Lung (tissue), 12 donors: Measurements from ENCODE around the gene NAV2. TPM values are rescaled to one million over a fixed set of nuclear protein-coding genes. Genes with fewer than 3 reads are reported as not detected.

Experiments used
- ATAC-seq: fragments of 200-7000 bp; cut with Tn5 transposase; one replicate; pipeline ENCODE4 v1.9.1; 2020; ENCODE audit warnings: moderate number of reproducible peaks; ENCODE audit not compliant: insufficient read depth, low FRiP score
- DNase-seq, 3 donors: peaks; one replicate each; pipeline ENCODE4 v3.0.0-alpha.2; 2013 to 2017
- H3K27ac ChIP-seq, 2 donors: one replicate each; pipeline ENCODE4 v1.5.1; 2013; ENCODE audit warnings: mild to moderate bottlenecking in 2 of 2, moderate library complexity in 2 of 2, control low read depth in 1 of 2, inconsistent platforms in 1 of 2, low read depth in 1 of 2, low read length in 1 of 2
- H3K27me3 ChIP-seq, 3 donors: one replicate each; pipeline ENCODE4 v1.5.1; 2013; ENCODE audit warnings: low read length in 2 of 3; ENCODE audit not compliant: control insufficient read depth in 3 of 3, insufficient read depth in 3 of 3
- H3K36me3 ChIP-seq, 4 donors: one replicate each; pipeline ENCODE4 v1.5.1; 2013; ENCODE audit warnings: low read length in 4 of 4, mild to moderate bottlenecking in 1 of 4, moderate library complexity in 1 of 4; ENCODE audit not compliant: control insufficient read depth in 4 of 4, insufficient read depth in 4 of 4
- H3K4me1 ChIP-seq, 5 donors: one replicate each; pipeline ENCODE4 v1.5.1; 2013; ENCODE audit warnings: low read length in 5 of 5, mild to moderate bottlenecking in 2 of 5, moderate library complexity in 1 of 5; ENCODE audit not compliant: control insufficient read depth in 5 of 5, insufficient read depth in 5 of 5
- H3K4me3 ChIP-seq: one replicate; pipeline ENCODE4 v1.5.1; 2013; ENCODE audit warnings: mild to moderate bottlenecking, control low read depth, moderate library complexity
- H3K9ac ChIP-seq, 2 donors: one replicate each; pipeline ENCODE4 v1.5.1; 2013; ENCODE audit warnings: low read length in 2 of 2, control low read depth in 1 of 2; ENCODE audit not compliant: insufficient read depth in 1 of 2
- H3K9me3 ChIP-seq, 4 donors: one replicate each; pipeline ENCODE4 v1.5.1; 2013; ENCODE audit warnings: low read length in 3 of 4, mild to moderate bottlenecking in 1 of 4, moderate library complexity in 1 of 4; ENCODE audit not compliant: control insufficient read depth in 4 of 4, insufficient read depth in 3 of 4
- WGBS, 2 donors: extraction: QIAGEN DNeasy Blood & Tissue Kit; methylation state at CpG; one replicate each; pipeline ENCODE4 v1.1.7; 2013; 5-methylcytosine and 5-hydroxymethylcytosine counted together
- polyA plus RNA-seq, 2 donors: library from polyadenylated mRNA; stranded (reverse); fragments of 200-250 nt; gene quantifications; one replicate each; pipeline ENCODE4 v1.2.1, GENCODE V29; 2013
- total RNA-seq, 2 donors: library from RNA; depleted of rRNA in 1 of 2; stranded (reverse); fragments of >200 nt in 1 of 2; gene quantifications; one replicate each; pipeline ENCODE4 v1.2.1, GENCODE V29; 2014 to 2021
- TF ChIP-seq, protein P1 (sequence below): IDR thresholded peaks from 2 replicates; pipeline ENCODE4 v1.5.1; 2012; ENCODE audit warnings: mild to moderate bottlenecking; ENCODE audit errors: control extremely low read depth, extremely low read depth
- donor health status: control.
- donor health status: control.
- donor health status: Bipolar disorder and iron deficiency.
- donor health status: healthy.
- donor health status: DM: yes; HTN: yes; CAD: no.

Gene NAV2
- total and polyA plus RNA-seq, 4 donors, result 6.8 to 47.9 (median 20.2) TPM

DNA sequence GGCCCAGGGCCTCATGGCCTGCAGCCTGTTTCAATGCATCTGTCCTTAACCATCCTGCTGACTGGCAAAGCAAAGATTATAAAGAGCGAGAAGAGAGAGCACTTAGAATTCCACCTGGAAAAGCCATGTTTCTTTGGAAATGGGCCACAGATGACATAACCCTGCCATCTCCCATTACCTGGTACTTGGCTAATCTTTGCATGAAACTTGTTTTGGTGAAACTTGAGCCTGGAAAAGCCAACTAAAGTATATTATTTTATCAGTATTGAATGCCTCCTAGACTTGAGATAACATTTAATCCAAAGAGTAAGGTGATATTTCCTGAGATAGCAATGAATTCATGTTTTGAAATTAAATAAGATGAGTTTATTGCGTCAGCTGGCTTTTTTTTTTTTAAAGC is 72.6 kb downstream of the NAV2 start:
- H3K9me3 ChIP-seq, result no peaks in the 10 kb centered on the region
- DNase-seq (no peak), ATAC-seq (no peak)
- no peaks in the 10 kb centered on the region for H3K36me3 ChIP-seq
- H3K27me3 ChIP-seq, result no peaks in the 10 kb centered on the region
- TF ChIP-seq, protein P1, sequence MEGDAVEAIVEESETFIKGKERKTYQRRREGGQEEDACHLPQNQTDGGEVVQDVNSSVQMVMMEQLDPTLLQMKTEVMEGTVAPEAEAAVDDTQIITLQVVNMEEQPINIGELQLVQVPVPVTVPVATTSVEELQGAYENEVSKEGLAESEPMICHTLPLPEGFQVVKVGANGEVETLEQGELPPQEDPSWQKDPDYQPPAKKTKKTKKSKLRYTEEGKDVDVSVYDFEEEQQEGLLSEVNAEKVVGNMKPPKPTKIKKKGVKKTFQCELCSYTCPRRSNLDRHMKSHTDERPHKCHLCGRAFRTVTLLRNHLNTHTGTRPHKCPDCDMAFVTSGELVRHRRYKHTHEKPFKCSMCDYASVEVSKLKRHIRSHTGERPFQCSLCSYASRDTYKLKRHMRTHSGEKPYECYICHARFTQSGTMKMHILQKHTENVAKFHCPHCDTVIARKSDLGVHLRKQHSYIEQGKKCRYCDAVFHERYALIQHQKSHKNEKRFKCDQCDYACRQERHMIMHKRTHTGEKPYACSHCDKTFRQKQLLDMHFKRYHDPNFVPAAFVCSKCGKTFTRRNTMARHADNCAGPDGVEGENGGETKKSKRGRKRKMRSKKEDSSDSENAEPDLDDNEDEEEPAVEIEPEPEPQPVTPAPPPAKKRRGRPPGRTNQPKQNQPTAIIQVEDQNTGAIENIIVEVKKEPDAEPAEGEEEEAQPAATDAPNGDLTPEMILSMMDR, result no peak
- H3K4me1 ChIP-seq, result peaks cover 0 to 7% (median 0%) of the 10 kb centered on the region in 5 donors
- WGBS, 2 donors, result 73 to 93% methylated on average over 2 of the region's 2 CpGs
- no peak overlapping the region for H3K27ac ChIP-seq
- no peak overlapping the region for H3K9ac ChIP-seq
- H3K4me3 ChIP-seq, result no peak overlapping the region

DNA sequence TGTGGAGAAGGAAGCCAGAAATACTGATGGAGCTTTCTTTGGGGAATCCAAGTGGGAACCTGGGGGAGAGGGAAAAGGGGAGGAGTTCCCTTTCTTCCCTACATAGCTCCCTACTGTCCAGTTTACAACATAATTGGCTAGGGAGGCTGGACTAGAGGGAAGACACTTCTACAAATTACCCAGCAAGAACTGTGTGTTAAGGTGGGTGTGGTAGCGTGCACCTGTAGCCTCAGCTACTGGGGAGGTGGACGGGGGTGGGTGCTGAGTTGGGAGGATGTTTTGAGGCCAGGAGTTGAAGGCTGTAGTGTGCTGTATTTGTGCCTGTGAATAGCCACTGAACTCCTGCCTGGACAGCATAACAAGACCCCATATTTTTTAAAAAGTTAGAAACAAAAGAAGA is 74.0 kb downstream of the NAV2 start:
- no peak overlapping the region for H3K27ac ChIP-seq
- H3K27me3 ChIP-seq, result no peaks in the 10 kb centered on the region
- H3K36me3 ChIP-seq, result no peaks in the 10 kb centered on the region
- H3K4me1 ChIP-seq, result peaks cover 0 to 10% (median 0%) of the 10 kb centered on the region in 5 donors
- ATAC-seq (no peak), DNase-seq (no peak)
- no peaks in the 10 kb centered on the region for H3K9me3 ChIP-seq
- no peak overlapping the region for H3K4me3 ChIP-seq
- no peak overlapping the region for H3K9ac ChIP-seq
- 90 to 96% methylated on average over 2 of the region's 2 CpGs for WGBS, 2 donors
- TF ChIP-seq, protein P1, result no peak

DNA sequence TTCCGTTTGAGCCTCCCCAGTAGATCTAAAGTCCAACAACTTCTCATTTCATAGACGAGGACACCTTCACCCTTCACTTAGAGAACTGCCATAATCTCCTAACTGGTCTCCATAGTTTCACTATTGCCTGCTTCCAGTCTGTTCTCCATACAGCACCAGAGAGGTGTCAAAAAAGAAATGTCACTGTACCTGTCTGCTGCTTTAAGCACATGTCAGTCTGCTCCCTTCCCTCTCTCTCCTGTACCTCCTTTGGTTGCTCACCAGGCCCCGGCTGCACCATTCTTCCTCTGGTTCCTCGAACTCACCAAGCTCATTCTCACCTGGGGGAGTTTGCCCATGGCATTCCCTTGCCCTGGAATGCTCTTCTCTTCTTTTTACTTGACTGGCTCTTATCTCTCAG is 75.8 kb downstream of the NAV2 start:
- Histone ChIP-seq H3K4me1 (peaks cover 0 to 16% (median 4%) of the 10 kb centered on the region in 5 donors), H3K27me3 (no peaks in the 10 kb centered on the region), H3K4me3 (no peak overlapping the region), H3K9me3 (no peaks in the 10 kb centered on the region), H3K27ac (no peak overlapping the region), H3K9ac (no peak overlapping the region), H3K36me3 (no peaks in the 10 kb centered on the region)
- TF ChIP-seq, protein P1, result no peak
- no peak for ATAC-seq
- 91% methylated on average over 4 of the region's 4 CpGs for WGBS, 2 donors
- no peak for DNase-seq

DNA sequence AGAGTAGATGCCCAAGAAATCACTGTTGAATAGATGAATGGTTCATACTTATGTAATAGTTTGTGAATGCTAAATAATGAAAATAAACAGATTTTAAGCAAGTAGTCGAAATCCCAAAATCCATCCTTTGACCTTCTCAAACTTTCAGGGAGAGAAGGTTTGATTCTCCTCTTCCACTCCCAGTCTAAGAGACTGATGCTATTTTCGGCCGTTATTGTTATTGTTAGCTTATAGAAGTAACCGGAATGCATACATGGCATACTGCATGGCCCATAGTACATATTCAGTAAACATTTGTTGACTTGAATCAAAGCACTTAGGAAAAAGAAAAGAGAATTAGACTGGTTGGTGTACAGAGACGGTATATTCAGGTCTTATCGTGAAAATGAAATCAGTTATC is 76.6 kb downstream of the NAV2 start:
- no peaks in the 10 kb centered on the region for H3K36me3 ChIP-seq
- H3K9me3 ChIP-seq, result no peaks in the 10 kb centered on the region
- H3K9ac ChIP-seq, result no peak overlapping the region
- H3K4me1 ChIP-seq, result peaks cover 0 to 22% (median 5%) of the 10 kb centered on the region in 5 donors
- 88 to 90% methylated on average over 6 of the region's 6 CpGs for WGBS, 2 donors
- no peak overlapping the region for H3K27ac ChIP-seq
- H3K4me3 ChIP-seq, result no peak overlapping the region
- DNase-seq (no peak), ATAC-seq (no peak)
- TF ChIP-seq, protein P1, result no peak
- no peaks in the 10 kb centered on the region for H3K27me3 ChIP-seq
